Activated T-helper 9 cell treated with anti-CD3 and anti-CD28 coated beads, Interleukin-2, amount 50 U/mL, for 16 hours (primary cell): ENCODE results near the gene LMAN1.

Experiments
- DNase-seq: peaks from one replicate; pipeline ENCODE4 v3.0.0-alpha.2; 2020; ENCODE audit warnings: low read depth

Gene LMAN1, protein sequence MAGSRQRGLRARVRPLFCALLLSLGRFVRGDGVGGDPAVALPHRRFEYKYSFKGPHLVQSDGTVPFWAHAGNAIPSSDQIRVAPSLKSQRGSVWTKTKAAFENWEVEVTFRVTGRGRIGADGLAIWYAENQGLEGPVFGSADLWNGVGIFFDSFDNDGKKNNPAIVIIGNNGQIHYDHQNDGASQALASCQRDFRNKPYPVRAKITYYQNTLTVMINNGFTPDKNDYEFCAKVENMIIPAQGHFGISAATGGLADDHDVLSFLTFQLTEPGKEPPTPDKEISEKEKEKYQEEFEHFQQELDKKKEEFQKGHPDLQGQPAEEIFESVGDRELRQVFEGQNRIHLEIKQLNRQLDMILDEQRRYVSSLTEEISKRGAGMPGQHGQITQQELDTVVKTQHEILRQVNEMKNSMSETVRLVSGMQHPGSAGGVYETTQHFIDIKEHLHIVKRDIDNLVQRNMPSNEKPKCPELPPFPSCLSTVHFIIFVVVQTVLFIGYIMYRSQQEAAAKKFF

DNA sequence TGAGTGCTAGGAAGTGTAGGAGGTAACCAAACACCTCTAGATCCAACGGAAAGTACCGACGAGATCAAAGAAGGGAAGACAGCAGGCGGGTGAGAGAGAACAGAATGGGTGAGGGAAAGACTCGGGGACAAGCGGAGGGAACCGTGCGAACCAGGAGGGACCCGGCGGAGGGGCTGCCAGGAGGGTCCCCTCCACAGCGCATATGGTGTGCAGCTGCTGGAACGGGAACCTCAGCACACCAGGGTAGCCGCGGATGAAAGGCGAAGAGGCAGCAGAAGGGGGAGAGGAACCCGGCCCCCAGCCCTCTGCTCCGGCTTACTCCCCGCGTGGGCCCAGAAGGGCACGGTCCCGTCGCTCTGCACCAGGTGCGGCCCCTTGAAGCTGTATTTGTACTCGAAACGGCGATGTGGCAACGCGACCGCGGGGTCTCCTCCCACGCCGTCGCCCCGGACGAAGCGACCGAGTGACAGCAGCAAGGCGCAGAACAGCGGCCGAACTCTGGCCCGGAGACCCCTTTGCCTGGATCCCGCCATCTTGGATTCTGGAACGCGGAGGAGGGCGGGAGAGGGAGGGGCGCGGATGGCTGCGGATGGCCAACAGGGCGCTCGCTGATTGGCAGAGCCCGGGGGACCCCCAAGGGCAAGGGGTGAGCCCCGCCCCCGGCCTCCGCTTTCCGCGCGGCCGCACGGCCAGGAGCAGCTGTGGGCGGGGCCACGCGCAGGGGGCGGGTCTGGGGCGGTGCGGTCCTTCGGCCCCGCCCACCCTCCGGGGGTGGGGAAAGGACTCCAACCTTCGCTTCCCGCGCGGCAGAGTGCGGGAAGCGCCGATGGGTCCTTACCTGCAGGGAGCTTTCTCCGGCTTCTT lies at the start of gene LMAN1:
Gene LMAN1 (minus strand): TSS at position 554 of the 864 bp plus-strand sequence. CDS start 21 bp downstream, at position 533.
- peak; percentile 90 for DNase-seq

DNA sequence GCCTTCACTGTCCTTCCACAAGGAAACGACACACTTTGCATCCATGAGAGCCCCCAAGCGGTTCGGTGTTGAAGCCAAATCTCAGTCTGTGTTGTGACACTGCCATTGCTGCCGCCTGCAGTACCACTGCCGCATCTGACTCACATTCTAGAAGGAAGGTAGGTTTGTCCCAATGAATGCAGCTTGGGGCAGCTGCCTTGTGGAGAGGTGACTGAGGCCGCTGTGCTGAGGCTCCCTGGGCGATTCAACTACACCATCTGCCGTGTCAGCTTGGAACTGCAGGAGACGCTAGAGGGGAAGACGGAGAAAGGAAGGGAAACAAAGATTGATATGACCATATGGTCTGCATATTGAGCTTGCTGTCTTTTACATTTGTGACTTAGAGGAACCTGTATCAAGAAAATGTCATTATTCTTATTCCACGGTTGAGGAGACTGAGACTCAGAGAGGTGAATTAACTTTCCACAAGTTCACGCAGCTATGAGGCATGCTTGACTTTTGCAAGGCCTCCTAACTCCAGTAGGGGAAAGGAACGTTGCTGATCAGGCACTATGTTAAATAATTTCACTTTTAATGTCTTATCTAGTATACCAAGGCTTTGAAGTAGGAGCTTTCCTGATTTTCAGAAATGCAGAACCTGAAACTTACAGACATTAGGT lies 43.5 kb upstream of the LMAN1 start:
- peak; percentile 51 for DNase-seq

DNA sequence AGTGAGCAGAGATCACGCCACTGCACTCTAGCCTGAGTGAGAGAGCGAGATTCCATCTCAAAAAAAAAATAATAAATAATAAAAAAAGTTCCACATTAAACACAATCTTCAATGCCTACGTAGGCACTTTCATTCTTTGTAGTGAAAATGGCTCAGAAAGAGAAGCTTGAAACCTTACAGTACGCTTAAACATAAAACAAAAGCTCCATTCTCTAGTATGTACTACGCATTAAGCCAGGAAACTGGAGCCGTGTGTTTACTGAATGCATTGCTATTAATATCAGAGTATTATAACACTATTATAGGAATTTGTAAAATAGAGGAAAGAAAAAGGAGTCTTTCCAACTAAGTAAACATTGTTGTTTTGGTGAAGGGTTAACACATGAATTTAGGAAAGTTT lies 41.3 kb upstream of the LMAN1 start:
- no peak for DNase-seq

DNA sequence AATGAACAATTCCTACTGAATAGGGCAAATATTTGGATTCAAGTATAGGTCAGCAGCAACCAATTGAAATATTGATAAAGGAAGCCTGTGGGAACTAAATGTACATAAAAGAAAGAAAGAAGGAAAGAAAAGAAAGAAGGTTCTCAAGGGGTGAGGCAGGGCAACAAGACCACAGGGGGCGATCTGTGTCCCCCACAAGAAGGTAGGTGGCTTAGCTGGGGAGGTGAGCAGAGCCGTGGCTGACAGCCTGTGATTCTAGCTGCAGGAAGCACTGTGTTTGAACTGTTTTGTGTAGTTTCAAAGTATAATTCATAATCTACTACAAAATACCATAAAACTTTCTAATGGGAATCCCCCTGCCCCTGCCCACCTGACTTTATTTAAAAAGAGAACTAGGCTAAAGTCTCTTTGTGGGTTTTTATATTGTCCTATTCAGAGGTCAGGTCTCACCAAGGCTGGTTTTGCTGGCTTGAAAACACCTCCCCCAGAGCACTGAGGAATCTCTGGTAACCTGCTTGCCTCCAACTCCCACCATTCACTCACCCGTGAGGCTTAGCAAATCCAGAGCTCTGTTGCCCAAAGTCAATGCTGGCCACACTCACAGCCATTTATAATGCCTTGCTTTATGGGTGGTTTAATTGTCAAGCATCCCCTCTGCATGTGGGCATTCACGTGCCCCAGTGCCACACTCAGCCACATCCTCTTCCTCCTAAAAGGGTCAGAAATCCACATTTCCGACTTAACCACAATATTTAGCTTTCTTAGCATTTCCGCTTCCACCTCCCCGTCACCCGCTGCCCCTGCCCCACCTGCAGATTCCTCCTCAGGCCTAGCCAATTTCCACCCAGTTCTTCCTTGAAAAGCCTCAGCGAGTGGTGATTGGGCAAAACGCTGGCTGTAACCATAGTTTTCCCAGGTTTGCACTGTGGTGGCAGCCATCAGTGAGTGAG lies 36.4 kb upstream of the LMAN1 start:
- DNase-seq: no peak

DNA sequence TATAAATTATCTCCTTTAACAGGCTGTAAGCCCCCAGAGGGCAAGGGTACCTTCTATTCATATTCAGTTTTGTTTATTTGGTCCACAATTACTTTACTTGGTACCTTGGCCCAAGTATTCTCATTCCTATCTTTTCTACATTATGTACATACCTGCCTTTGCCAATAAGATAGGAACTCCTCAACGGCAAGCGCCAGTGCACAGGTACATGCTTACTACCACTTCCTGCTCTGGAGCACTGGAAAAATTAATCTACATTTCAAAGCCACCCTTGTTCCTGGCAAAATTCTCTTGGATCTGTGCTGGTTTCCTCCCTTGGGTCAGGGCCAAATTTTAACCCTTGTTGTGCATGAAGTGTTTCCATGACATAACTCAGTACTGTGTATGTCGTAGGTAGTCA lies 34.3 kb upstream of the LMAN1 start:
- DNase-seq: no peak

DNA sequence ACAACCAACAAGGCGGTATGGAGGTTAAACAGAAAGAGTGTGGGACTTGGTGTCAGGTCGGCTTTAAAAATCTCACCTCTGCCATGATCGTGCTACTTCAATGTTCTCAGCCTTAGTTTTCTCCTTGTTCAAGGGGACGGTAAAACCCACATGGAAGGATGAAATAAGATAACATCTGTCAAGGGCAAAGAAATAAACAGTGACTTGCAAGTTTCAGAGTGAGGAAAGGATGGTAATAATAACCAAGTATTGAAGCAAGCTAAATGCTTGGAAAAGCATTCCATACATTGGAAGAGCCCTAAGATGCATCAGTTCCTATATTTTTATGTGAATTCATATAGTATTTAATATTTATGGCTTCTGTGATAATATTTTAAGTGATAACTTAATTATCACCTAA lies 29.8 kb upstream of the LMAN1 start:
- no peak for DNase-seq

DNA sequence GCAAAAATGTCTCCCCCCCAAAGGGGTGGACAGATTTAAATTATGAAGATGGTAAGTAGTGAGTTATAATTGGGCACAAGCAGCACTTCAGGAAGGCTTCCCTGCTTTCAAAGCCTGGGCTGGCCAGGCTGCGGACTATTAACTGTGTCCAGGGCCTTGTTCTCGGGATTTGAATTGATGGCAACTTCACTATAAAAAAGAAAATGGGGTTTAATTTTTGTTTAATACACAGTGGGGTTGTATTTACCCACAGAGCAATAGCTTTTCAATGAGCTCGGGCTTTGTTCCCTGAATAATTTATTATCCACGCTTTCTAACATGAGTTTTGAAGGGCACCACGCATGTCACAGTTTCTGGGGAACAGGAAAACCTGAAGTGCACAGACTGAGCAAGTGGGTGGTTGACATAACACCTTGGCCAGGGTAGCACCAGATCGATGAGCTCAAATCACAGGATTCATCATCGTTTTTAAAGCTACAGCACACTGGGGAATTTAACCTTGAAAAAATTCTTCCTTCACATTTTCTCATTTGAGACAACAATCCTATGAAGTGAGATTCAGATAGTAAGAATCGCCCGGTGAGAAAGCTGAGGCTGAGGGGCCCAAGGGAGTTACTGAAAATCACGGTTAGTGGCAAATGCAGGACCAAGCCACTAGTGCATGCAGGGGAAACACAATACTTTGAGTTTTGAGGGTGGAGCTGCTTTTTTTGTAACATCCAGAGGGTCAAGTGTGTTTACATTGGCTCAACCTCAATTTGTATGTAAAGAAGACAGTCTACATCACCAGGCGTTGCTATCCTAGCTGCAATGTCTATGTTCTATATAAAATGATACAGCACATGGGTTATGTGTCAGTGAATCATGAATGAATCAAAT lies 28.9 kb upstream of the LMAN1 start:
- DNase-seq: no peak

DNA sequence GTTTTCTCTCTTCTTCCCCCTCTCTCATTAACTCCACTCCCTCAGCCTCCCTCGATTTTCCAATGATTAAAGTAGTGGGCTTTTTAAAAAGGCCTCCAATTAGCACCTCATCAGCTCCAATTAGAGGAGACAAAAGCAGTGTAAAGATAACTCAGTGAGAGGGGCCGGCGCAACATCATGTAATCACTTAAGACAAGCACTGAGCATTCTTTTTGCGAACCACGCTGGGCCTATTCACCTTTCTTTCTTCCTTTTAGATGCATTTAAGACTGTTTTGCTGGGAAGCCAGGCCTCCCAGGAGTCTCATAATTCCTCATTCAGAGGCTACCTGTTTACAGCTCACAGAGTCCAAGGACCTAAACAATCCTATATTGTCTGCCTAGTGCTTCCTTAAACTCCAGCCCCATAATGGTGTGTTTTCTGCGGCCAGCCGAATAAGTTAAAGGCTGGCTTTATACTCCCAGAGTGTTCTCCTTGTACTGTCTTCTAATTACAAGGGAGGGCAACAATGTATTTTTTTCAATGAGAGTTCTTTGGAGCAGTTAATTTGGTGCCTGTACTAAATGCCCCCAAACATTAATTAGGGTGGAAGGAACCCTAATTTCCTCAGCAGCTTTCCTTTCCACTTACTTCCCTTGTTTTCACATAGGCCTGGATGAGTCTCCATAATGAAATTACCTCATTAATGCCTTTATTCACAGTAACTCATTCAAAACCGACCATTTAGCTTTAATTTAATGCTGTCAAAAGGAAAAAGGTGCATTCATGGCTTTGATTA lies 28.0 kb upstream of the LMAN1 start:
- no peak for DNase-seq

DNA sequence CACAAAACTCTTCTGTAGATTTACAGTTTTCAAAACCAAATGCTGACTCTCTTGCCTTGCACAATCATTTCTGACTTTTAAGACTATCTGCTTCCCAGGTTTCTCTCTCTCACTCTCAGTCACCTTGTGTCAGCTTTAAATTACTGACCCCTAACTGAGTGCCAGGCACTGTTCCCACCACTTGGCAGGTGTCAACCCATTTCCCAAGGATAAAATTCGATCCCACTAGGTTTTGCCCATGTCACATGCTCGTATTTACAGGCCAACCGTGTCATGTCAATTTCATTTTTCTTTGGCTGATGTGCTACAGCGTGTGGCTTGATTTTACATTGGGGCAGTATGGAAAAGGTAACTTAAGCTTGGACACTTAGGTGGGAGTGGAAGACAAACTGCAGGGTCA lies 26.1 kb upstream of the LMAN1 start:
- DNase-seq: no peak

DNA sequence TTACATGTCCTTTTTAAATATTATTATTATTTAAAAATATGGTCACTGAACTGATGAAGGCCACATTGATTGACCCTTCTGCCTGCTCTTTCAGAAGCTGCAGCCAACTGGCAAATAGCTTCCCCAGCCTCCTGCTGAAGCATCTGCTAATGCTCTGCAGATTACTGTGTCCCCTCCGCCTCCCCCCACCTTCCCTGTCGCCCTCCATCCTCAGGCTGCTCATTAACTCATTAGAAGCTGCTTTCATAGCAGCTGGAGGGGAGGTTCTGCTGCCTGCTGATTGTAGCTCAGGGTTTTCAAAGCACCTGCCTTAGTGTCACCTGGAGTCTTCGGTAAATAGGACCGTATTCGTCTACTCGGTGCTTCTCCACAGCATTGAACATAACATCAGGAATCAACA lies 24.8 kb upstream of the LMAN1 start:
- DNase-seq: no peak

DNA sequence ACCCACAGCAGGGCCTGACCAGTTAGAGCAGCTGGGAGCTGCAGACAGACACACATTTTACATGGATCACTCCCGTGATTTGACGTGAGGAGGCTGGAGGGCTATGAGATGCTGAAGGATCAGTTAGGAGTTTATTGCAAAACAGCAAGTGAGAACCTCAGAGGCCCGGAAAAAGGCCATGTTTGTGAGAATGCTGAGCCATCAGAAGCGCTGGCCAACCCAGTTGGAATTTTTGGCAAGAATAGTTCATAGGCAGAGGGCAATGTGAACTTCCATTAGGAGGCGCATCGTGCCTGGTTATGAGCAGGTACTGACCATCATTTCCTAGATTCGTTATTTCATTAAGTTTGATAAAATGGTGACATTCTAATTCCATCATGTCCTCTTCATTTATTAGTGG lies 23.3 kb upstream of the LMAN1 start:
- no peak for DNase-seq

DNA sequence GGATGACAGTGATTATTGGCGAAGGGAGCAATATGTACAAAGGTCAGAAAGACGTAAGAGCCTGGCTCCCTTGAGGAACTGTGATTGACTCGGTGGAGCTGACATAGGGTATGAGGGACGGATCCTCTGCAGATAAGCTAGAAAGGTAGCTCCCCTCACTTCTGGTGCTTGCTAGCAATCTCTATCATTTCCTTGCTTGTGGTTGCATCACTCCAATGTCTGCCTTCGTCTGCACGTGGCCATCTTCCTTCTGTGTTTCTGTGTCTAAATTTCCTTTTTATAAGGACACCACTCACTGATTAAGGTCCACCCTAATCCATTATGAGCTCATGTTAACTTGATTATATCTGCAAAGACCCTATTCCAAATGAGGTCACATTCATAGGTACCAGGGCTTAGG lies 22.9 kb upstream of the LMAN1 start:
- DNase-seq: no peak

DNA sequence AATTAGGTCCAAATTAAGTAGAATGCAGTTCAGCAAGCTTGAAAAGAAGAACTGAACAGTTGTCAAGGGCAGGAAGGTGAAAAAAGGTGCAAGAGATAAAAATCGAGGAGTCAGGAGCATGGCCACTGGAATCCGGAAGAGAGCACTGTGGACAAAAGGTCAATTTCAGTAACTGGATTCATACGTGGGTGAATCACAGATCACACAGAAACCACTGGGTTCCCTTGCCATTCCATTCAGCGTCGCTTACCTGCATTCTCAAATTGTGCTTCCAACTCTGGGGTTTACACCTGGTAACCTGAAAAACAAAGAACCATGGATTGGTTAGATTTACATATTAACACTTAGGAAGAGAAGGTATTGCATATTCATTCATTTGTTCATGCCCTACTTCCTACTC lies 21.6 kb upstream of the LMAN1 start:
- no peak for DNase-seq

DNA sequence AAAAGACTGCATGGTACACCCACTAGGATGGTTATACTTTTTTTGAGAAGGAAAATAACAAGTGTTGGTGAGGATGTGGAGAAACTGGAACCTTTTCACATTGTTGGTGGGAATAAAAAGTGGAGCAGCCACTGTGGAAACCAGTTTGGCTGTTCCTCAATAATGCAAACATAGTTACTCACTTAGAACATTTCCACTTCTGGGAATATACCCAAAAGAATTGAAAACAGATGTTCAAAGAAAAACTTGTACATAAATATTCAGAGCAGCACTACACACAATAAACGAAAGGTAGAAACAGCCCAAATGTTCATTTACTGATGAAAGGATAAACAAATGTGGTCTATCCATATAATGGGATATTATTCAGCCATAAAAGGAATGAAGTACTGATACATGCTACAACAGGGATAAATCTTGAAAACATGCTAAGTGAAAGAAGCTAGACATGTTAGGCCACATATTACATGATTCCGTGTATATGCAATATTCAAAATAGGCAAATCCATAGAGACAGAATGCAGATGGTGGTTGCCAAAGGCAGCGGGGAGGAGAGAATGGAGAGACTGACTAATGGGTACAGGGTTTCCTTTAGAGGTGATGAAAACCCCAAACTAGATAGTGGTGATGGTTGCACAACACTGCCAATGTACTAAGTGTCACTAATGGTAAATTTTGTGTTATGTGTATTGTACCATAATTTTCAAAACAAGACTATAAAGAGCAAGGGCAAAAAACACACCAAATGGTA lies 20.9 kb upstream of the LMAN1 start:
- no peak for DNase-seq

DNA sequence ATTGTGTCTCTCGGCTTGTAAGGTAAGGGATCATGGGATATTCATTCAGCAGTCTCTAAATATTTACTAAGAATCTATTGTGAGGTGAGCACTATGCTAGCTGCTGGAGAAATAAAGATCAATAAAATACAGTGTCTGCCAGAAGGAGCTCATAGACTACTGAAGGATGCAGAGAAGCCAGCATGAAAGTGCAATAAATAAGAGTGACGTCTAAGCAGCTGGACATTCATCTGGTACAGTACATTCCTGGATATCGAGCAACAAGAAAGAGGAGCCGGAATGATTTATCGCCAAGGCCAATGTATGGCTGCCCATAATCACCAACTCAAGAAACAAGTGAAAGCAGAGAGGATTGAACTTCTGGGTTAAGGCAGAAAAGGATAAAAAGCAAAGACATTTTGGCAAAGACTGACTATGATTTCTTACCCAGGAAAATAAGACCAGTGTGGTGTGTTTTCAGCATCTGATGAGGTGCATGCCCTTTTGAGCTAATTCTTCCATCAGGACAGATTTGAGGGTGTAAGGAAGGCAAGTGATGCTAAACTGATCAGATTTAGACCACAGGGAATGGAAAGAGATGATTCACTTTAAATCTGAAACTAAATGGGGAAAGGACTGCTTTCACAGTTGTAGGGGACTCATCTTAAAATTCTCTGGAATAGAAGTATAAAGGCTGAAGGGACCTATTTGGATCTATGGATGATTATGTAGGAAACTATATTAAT lies 18.7 kb upstream of the LMAN1 start:
- no peak for DNase-seq

DNA sequence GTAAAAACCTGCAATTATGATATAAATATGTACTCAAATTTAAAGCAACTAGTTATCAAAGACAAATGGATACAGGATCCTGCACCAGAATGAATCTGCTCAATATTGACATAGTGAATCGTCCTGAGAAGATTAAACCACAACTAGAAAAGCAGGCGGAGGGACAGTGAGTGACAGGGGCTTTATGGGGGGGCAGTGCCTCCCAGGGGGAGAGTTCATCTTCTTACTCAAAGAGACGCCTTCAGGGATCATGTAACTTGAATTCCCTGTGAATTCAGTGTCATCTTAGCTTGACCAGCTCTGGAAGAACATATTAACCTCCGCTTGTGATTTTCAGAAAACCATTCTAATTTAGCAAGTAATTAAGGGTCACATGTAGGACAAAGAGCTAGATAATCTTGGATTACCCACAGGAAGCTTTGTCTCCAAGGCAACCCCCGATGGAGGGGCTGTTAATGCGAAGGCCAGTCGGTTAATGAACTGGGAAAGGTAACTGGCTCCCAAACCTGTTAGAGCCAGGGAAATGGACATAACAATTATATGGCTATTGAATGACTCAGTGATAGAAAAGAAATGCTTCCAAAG lies 17.4 kb upstream of the LMAN1 start:
- no peak for DNase-seq

DNA sequence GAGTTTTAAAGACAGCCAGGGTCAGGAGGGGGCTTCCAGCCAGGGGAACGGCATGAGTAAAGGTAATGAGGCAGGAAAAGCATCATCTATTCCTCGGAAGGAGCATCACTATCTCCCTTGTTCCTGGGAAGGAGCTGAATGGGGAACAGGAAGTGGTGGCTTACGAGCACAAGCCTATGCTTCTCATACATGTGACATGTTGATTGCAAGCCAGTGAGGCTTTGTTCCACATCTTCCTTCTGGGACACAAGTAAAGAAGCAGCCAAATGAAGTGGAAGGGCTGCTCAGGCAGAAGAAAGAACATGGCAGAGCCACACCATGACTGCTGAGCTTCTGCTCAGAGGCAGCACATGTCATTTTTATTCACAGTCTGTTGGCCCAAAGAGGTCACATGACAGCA lies 15.1 kb upstream of the LMAN1 start:
- DNase-seq: no peak

DNA sequence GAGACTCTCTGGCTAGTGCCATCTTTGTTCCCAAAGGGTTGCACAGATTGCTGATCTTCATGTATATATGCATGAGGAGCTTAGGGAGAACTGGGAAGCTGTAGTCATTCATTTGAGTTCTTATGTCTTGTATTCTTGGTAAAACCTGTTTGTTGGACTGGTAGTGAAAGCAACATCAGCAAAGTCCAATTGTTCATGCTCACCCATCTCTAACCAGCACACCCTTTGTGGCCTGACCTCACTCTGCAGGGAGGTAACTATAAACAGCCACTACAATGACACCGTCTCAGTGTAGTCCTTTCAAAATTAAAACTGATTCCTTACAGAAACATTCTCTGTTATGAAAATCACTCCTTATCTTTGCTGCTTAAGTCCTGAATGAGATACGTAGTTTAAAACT lies 13.9 kb upstream of the LMAN1 start:
- DNase-seq: no peak
